Measurements from ENCODE around the gene DMC1. TPM values are rescaled to one million over a fixed set of nuclear protein-coding genes. Genes with fewer than 3 reads are reported as not detected.

DMC1 gene
- total and polyA plus RNA-seq, 2 experiments from 2014 or later = 5.0 to 18.5 TPM

GRCh38 chr22:38523479-38523878, 46.5 kb downstream of the DMC1 start:
- Histone ChIP-seq H3K9me2 (ENCODE audit: insufficient read depth) (no peaks in the 10 kb centered on the region), H3K79me2 (replicated peaks; ENCODE audit: insufficient read depth) (no peaks in the 10 kb centered on the region), H4K20me1 (replicated peaks; ENCODE audit: insufficient read depth) (no peaks in the 10 kb centered on the region), H2AFZ (no peak overlapping the region), H3K36me3 (ENCODE audit: insufficient read depth) (no peaks in the 10 kb centered on the region), H3K27me3 (ENCODE audit: insufficient read depth) (no peaks in the 10 kb centered on the region), H3K4me3 (no peak overlapping the region), H3K27ac (ENCODE audit: low read depth) (no peak overlapping the region), H3K4me2 (no peak overlapping the region), H3K4me1 (ENCODE audit: insufficient read depth) (no peaks in the 10 kb centered on the region), H3F3A (replicated peaks; ENCODE audit: low read depth) (no peaks in the 10 kb centered on the region)
- DNase-seq (ENCODE audit: low spot score) (no peak), ATAC-seq (no peak)
- no peaks in the 10 kb centered on the region; the same call in 2 of the 3 replicates for H3K4me1 Mint-ChIP-seq
- H3K27ac Mint-ChIP-seq = no peak overlapping the region
- H3K36me3 Mint-ChIP-seq (ENCODE audit: low read depth) = no peaks in the 10 kb centered on the region
- H3K9me3 Mint-ChIP-seq = no peaks in the 10 kb centered on the region
- TF ChIP-seq STAT1 (IDR thresholded peaks at IDR 0.05; ENCODE audit: unreplicated experiment) = no peak
- peaks cover 4% of the 10 kb centered on the region for H3K27me3 Mint-ChIP-seq (ENCODE audit: insufficient read depth, low read depth, poor library complexity)
- H3K4me3 Mint-ChIP-seq = no peak overlapping the region

DNA sequence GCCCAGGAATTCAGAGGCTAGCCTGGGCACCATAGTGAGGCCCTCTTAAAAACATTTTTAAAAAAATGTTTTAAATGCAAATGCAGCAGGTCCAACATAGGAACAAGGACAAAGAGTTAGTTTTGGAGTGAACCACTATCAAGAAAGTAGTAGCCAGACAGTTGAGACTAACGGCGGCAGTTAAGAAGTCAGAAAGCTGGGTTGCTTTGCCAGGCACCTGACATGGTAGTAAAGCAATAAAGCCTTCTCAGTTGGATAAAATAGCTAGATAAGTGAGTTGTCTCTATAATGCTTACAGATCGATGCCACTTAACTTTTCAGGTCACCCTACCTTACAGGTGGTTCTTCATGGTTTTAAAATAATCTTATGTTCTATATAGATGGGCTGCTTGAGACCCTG, 47.0 kb downstream of the DMC1 start:
- Histone ChIP-seq H4K20me1 (replicated peaks; ENCODE audit: insufficient read depth) (no peaks in the 10 kb centered on the region), H3K36me3 (ENCODE audit: insufficient read depth) (no peaks in the 10 kb centered on the region), H3K27me3 (ENCODE audit: insufficient read depth) (no peaks in the 10 kb centered on the region), H2AFZ (no peak overlapping the region), H3K4me1 (ENCODE audit: insufficient read depth) (no peaks in the 10 kb centered on the region), H3K9me2 (ENCODE audit: insufficient read depth) (no peaks in the 10 kb centered on the region), H3K4me3 (no peak overlapping the region), H3F3A (replicated peaks; ENCODE audit: low read depth) (no peaks in the 10 kb centered on the region), H3K4me2 (no peak overlapping the region), H3K79me2 (replicated peaks; ENCODE audit: insufficient read depth) (no peaks in the 10 kb centered on the region), H3K27ac (ENCODE audit: low read depth) (no peak overlapping the region)
- H3K36me3 Mint-ChIP-seq (ENCODE audit: low read depth) = no peaks in the 10 kb centered on the region
- no peaks in the 10 kb centered on the region for H3K9me3 Mint-ChIP-seq
- no peak for ATAC-seq
- TF ChIP-seq POLR2AphosphoS5 (IDR thresholded peaks at IDR 0.05; ENCODE audit: low read depth) (no peak), JUNB (IDR thresholded peaks at IDR 0.05; ENCODE audit: unreplicated experiment) (no peak), ZNF331 (CRISPR knock-in tag; IDR thresholded peaks at IDR 0.05; ENCODE audit: low read depth) (no peak), NANOG (IDR thresholded peaks at IDR 0.05; ENCODE audit: borderline replicate concordance) (no peak)
- H3K4me3 Mint-ChIP-seq = no peak overlapping the region
- peaks cover 5% of the 10 kb centered on the region for H3K27me3 Mint-ChIP-seq (ENCODE audit: insufficient read depth, low read depth, poor library complexity)
- DNase-seq (ENCODE audit: low spot score) = no peak
- H3K4me1 Mint-ChIP-seq = no peaks in the 10 kb centered on the region; the same call in 2 of the 3 replicates
- no peak overlapping the region for H3K27ac Mint-ChIP-seq

- no peak overlapping the region for H3K4me3 Mint-ChIP-seq
- H3K4me2 ChIP-seq = no peak overlapping the region
- H3K27ac Mint-ChIP-seq = no peak overlapping the region
- no peaks in the 10 kb centered on the region for H3K36me3 ChIP-seq (ENCODE audit: insufficient read depth)
- no peaks in the 10 kb centered on the region for H3K9me3 Mint-ChIP-seq
- H3K27ac ChIP-seq (ENCODE audit: low read depth) = no peak overlapping the region
- H4K20me1 ChIP-seq (replicated peaks; ENCODE audit: insufficient read depth) = no peaks in the 10 kb centered on the region
- H3K27me3 ChIP-seq (ENCODE audit: insufficient read depth) = no peaks in the 10 kb centered on the region
- no peak overlapping the region for H3K4me3 ChIP-seq
- H3K79me2 ChIP-seq (replicated peaks; ENCODE audit: insufficient read depth) = no peaks in the 10 kb centered on the region
- TF ChIP-seq, protein P1, sequence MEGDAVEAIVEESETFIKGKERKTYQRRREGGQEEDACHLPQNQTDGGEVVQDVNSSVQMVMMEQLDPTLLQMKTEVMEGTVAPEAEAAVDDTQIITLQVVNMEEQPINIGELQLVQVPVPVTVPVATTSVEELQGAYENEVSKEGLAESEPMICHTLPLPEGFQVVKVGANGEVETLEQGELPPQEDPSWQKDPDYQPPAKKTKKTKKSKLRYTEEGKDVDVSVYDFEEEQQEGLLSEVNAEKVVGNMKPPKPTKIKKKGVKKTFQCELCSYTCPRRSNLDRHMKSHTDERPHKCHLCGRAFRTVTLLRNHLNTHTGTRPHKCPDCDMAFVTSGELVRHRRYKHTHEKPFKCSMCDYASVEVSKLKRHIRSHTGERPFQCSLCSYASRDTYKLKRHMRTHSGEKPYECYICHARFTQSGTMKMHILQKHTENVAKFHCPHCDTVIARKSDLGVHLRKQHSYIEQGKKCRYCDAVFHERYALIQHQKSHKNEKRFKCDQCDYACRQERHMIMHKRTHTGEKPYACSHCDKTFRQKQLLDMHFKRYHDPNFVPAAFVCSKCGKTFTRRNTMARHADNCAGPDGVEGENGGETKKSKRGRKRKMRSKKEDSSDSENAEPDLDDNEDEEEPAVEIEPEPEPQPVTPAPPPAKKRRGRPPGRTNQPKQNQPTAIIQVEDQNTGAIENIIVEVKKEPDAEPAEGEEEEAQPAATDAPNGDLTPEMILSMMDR (conservative IDR thresholded peaks at IDR 0.05; ENCODE audit: low read depth in 2 of 2) = no peak
- H3K4me1 ChIP-seq (ENCODE audit: insufficient read depth) = peaks cover 8% of the 10 kb centered on the region
- H3K36me3 Mint-ChIP-seq (ENCODE audit: low read depth) = no peaks in the 10 kb centered on the region
- no peaks in the 10 kb centered on the region for H3F3A ChIP-seq (replicated peaks; ENCODE audit: low read depth)
- H2AFZ ChIP-seq = no peak overlapping the region
- peaks cover 5% of the 10 kb centered on the region for H3K27me3 Mint-ChIP-seq (ENCODE audit: insufficient read depth, low read depth, poor library complexity)
- DNase-seq (ENCODE audit: low spot score) (no peak), ATAC-seq (no peak)
- no peaks in the 10 kb centered on the region for H3K9me2 ChIP-seq (ENCODE audit: insufficient read depth)
- H3K4me1 Mint-ChIP-seq = peaks cover 17% of the 10 kb centered on the region
Measured at GRCh38 chr22:38519453-38520250, 50.3 kb downstream of the DMC1 start.
